GM23338 (cell line): ENCODE data around the gene TCP10L. TPM values are rescaled to one million over a fixed set of nuclear protein-coding genes. Genes with fewer than 3 reads are reported as not detected.

ENCODE experiments used
- ATAC-seq: fragments of 200-7000 bp; cut with Tn5 transposase; 3 replicates; pipeline ENCODE4 v1.9.1; 2020
- DNase-seq: peaks from one replicate; pipeline ENCODE4 v3.0.0-alpha.2; 2015; ENCODE audit warnings: low spot score
- H2AFZ ChIP-seq: fragments of 200-600 bp; sonication (generic); 2 replicates; pipeline ENCODE4 v1.8.0; 2016; ENCODE audit warnings: antibody characterized with exemption, mild to moderate bottlenecking, moderate library complexity
- H3F3A ChIP-seq: fragments of 200-600 bp; sonication (generic); replicated peaks from 2 replicates; pipeline ENCODE4 v1.8.0; 2017; ENCODE audit warnings: antibody characterized with exemption, mixed run types, low read depth
- H3K27ac ChIP-seq: fragments of 200-600 bp; sonication (generic); 2 replicates; pipeline ENCODE4 v1.6.1; 2016; ENCODE audit warnings: low read depth
- H3K27me3 ChIP-seq: fragments of 200-600 bp; sonication (generic); 2 replicates; pipeline ENCODE4 v1.8.0; 2016; ENCODE audit warnings: mild to moderate bottlenecking, mixed run types, moderate library complexity; ENCODE audit not compliant: insufficient read depth
- H3K36me3 ChIP-seq: fragments of 200-600 bp; sonication (generic); 2 replicates; pipeline ENCODE4 v1.8.0; 2016; ENCODE audit warnings: mild to moderate bottlenecking; ENCODE audit not compliant: insufficient read depth
- H3K4me1 ChIP-seq: fragments of 200-600 bp; sonication (generic); 2 replicates; pipeline ENCODE4 v1.8.0; 2016; ENCODE audit warnings: mild to moderate bottlenecking, moderate library complexity; ENCODE audit not compliant: insufficient read depth
- H3K4me2 ChIP-seq: fragments of 200-600 bp; sonication (generic); 2 replicates; pipeline ENCODE4 v1.7.1; 2017; ENCODE audit warnings: mixed run types
- H3K4me3 ChIP-seq: fragments of 200-600 bp; sonication (generic); 2 replicates; pipeline ENCODE4 v1.6.1; 2016; ENCODE audit warnings: mixed run types
- H3K79me2 ChIP-seq: fragments of 200-600 bp; sonication (generic); replicated peaks from 2 replicates; pipeline ENCODE4 v1.8.0; 2017; ENCODE audit warnings: mild to moderate bottlenecking; ENCODE audit not compliant: insufficient read depth
- H3K9me2 ChIP-seq: fragments of 200-600 bp; sonication (generic); 2 replicates; pipeline ENCODE4 v1.8.0; 2017; ENCODE audit not compliant: insufficient read depth
- H4K20me1 ChIP-seq: fragments of 200-600 bp; sonication (generic); replicated peaks from 2 replicates; pipeline ENCODE4 v1.8.0; 2017; ENCODE audit warnings: mild to moderate bottlenecking; ENCODE audit not compliant: insufficient read depth
- H3K27ac Mint-ChIP-seq: 2 replicates; pipeline ENCODE4 v1.8.0; 2020; ENCODE audit warnings: inconsistent platforms, mild to moderate bottlenecking, moderate library complexity, mixed read lengths
- H3K27me3 Mint-ChIP-seq: 3 replicates; pipeline ENCODE4 v1.8.0; 2022; ENCODE audit warnings: low read depth, mild to moderate bottlenecking, moderate library complexity, mixed read lengths, inconsistent platforms; ENCODE audit not compliant: insufficient read depth, poor library complexity
- H3K36me3 Mint-ChIP-seq: 3 replicates; pipeline ENCODE4 v1.8.0; 2021; ENCODE audit warnings: low read depth, mild to moderate bottlenecking, inconsistent platforms, moderate library complexity, mixed read lengths
- H3K4me1 Mint-ChIP-seq: 3 replicates; pipeline ENCODE4 v1.8.0; 2020; ENCODE audit warnings: mild to moderate bottlenecking, inconsistent platforms, mixed read lengths
- H3K4me3 Mint-ChIP-seq: 3 replicates; pipeline ENCODE4 v1.8.0; 2021; ENCODE audit warnings: moderate library complexity, mild to moderate bottlenecking, inconsistent platforms, mixed read lengths
- H3K9me3 Mint-ChIP-seq: 3 replicates; pipeline ENCODE4 v1.8.0; 2020; ENCODE audit warnings: moderate library complexity, mild to moderate bottlenecking, inconsistent platforms, mixed read lengths
- CTCF ChIP-seq, 2 experiments: fragments of 200-600 bp in 1 of 2; sonication (generic) in 1 of 2; conservative IDR thresholded peaks; 2 replicates each; pipeline versions ENCODE4 v1.5.1 to v1.6.1; 2016 to 2017; ENCODE audit warnings: antibody characterized with exemption in 2 of 2, low read depth in 2 of 2, mild to moderate bottlenecking in 2 of 2, moderate library complexity in 1 of 2
- ETS1 ChIP-seq: IDR thresholded peaks from 2 replicates; pipeline ENCODE4 v1.6.1; 2016; ENCODE audit warnings: antibody characterized with exemption
- EZH2 ChIP-seq: fragments of 200-600 bp; sonication (generic); IDR thresholded peaks from one replicate; pipeline ENCODE4 v1.8.0; 2017; ENCODE audit warnings: antibody characterized with exemption, mild to moderate bottlenecking, low read depth; ENCODE audit not compliant: unreplicated experiment
- EZH2phosphoT487 ChIP-seq: fragments of 200-600 bp; sonication (generic); IDR thresholded peaks from one replicate; pipeline ENCODE4 v1.8.1; 2018; ENCODE audit warnings: antibody characterized with exemption; ENCODE audit not compliant: unreplicated experiment
- JUNB ChIP-seq: IDR thresholded peaks from one replicate; pipeline ENCODE4 v1.6.1; 2016; ENCODE audit warnings: antibody characterized with exemption; ENCODE audit not compliant: unreplicated experiment
- NANOG ChIP-seq: IDR thresholded peaks from 2 replicates; pipeline ENCODE4 v1.6.1; 2016; ENCODE audit warnings: antibody characterized with exemption, borderline replicate concordance
- ZNF114 ChIP-seq: fragments of 250-450 bp; sonication (Bioruptor Pico); IDR thresholded peaks from 2 replicates; pipeline ENCODE4 v1.5.0; 2020; ENCODE audit warnings: mild to moderate bottlenecking, moderate library complexity
- ZNF331 ChIP-seq: fragments of 250-450 bp; sonication (Bioruptor Pico); IDR thresholded peaks from 2 replicates; pipeline ENCODE4 v1.5.0; 2020; ENCODE audit warnings: low read depth, mild to moderate bottlenecking, moderate library complexity
- polyA plus RNA-seq: library from polyadenylated mRNA; unstranded; fragments of >200 nt; fragmentation: Nextera tagmentation; extraction: Ambion mirVana; gene quantifications from 2 replicates; pipeline ENCODE4 v1.2.1, GENCODE V29; 2016
- total RNA-seq: library from RNA; depleted of rRNA; stranded (reverse); fragments of >200 nt; shearing (Covaris generic); gene quantifications from 2 replicates; pipeline ENCODE4 v1.2.3, GENCODE V29; 2014
- TF ChIP-seq, protein P1 (sequence below): fragments of 250-450 bp; sonication (Bioruptor Pico); IDR thresholded peaks from 2 replicates; pipeline ENCODE4 v1.5.0; 2020; ENCODE audit warnings: mild to moderate bottlenecking, moderate library complexity

TCP10L gene
- total and polyA plus RNA-seq, 2 experiments from 2014 or later = 0.10 to 0.65 TPM

DNA sequence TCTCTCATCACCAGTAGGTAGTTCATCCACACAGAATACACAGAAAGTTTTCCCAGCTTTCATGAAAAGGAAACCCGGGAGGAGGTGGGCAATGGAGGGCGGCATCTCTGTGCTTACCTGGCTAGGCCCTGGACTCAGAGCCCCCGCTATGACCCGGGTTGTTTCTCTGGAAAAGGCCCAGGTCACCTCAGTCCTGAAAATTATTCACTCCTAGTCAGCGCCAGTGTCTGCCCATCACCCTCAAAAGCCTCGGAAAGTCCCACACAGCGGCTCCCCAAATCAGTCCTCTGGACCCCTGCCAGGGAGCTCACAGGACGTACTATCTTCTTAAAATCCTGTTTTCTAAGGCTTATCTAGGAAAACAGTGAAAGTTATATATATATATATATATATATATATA, 51.2 kb downstream of the TCP10L start:
- H3K27ac Mint-ChIP-seq = no peak overlapping the region
- peaks cover 15% of the 10 kb centered on the region for H3K36me3 Mint-ChIP-seq
- peaks cover 4% of the 10 kb centered on the region for H3K27me3 Mint-ChIP-seq
- no peak overlapping the region for H3K4me3 Mint-ChIP-seq
- Histone ChIP-seq H3K4me1 (peaks cover 9% of the 10 kb centered on the region), H3K36me3 (no peaks in the 10 kb centered on the region; the same call in 1 of the 2 replicates), H3F3A (peaks cover 5% of the 10 kb centered on the region; the same call in 1 of the 2 replicates), H4K20me1 (no peaks in the 10 kb centered on the region), H3K27ac (no peak overlapping the region), H3K79me2 (no peaks in the 10 kb centered on the region), H3K27me3 (no peaks in the 10 kb centered on the region), H3K4me3 (no peak overlapping the region), H2AFZ (no peak overlapping the region), H3K9me2 (no peaks in the 10 kb centered on the region; the same call in 1 of the 2 replicates), H3K4me2 (no peak overlapping the region)
- ATAC-seq (no peak), DNase-seq (no peak)
- TF ChIP-seq CTCF (conservative IDR thresholded peaks at IDR 0.05; ENCODE audit: low read depth in 2 of 2) = no peak
- TF ChIP-seq, protein P1, sequence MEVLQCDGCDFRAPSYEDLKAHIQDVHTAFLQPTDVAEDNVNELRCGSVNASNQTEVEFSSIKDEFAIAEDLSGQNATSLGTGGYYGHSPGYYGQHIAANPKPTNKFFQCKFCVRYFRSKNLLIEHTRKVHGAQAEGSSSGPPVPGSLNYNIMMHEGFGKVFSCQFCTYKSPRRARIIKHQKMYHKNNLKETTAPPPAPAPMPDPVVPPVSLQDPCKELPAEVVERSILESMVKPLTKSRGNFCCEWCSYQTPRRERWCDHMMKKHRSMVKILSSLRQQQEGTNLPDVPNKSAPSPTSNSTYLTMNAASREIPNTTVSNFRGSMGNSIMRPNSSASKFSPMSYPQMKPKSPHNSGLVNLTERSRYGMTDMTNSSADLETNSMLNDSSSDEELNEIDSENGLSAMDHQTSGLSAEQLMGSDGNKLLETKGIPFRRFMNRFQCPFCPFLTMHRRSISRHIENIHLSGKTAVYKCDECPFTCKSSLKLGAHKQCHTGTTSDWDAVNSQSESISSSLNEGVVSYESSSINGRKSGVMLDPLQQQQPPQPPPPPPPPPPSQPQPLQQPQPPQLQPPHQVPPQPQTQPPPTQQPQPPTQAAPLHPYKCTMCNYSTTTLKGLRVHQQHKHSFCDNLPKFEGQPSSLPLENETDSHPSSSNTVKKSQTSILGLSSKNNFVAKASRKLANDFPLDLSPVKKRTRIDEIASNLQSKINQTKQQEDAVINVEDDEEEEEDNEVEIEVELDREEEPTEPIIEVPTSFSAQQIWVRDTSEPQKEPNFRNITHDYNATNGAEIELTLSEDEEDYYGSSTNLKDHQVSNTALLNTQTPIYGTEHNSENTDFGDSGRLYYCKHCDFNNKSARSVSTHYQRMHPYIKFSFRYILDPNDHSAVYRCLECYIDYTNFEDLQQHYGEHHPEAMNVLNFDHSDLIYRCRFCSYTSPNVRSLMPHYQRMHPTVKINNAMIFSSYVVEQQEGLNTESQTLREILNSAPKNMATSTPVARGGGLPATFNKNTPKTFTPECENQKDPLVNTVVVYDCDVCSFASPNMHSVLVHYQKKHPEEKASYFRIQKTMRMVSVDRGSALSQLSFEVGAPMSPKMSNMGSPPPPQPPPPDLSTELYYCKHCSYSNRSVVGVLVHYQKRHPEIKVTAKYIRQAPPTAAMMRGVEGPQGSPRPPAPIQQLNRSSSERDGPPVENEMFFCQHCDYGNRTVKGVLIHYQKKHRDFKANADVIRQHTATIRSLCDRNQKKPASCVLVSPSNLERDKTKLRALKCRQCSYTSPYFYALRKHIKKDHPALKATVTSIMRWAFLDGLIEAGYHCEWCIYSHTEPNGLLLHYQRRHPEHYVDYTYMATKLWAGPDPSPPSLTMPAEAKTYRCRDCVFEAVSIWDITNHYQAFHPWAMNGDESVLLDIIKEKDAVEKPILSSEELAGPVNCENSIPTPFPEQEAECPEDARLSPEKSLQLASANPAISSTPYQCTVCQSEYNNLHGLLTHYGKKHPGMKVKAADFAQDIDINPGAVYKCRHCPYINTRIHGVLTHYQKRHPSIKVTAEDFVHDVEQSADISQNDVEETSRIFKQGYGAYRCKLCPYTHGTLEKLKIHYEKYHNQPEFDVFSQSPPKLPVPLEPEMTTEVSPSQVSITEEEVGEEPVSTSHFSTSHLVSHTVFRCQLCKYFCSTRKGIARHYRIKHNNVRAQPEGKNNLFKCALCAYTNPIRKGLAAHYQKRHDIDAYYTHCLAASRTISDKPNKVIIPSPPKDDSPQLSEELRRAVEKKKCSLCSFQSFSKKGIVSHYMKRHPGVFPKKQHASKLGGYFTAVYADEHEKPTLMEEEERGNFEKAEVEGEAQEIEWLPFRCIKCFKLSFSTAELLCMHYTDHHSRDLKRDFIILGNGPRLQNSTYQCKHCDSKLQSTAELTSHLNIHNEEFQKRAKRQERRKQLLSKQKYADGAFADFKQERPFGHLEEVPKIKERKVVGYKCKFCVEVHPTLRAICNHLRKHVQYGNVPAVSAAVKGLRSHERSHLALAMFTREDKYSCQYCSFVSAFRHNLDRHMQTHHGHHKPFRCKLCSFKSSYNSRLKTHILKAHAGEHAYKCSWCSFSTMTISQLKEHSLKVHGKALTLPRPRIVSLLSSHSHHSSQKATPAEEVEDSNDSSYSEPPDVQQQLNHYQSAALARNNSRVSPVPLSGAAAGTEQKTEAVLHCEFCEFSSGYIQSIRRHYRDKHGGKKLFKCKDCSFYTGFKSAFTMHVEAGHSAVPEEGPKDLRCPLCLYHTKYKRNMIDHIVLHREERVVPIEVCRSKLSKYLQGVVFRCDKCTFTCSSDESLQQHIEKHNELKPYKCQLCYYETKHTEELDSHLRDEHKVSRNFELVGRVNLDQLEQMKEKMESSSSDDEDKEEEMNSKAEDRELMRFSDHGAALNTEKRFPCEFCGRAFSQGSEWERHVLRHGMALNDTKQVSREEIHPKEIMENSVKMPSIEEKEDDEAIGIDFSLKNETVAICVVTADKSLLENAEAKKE (CRISPR knock-in tag) = no peak
- TF ChIP-seq NANOG = no peak
- no peak for TF ChIP-seq EZH2phosphoT487
- TF ChIP-seq JUNB = no peak
- TF ChIP-seq EZH2 = no peak
- no peak for TF ChIP-seq ETS1
- no peak for TF ChIP-seq ZNF114 (CRISPR knock-in tag)
- no peak for TF ChIP-seq ZNF331 (CRISPR knock-in tag)
- peaks cover 16% of the 10 kb centered on the region for H3K9me3 Mint-ChIP-seq
- H3K4me1 Mint-ChIP-seq = peaks cover 14% of the 10 kb centered on the region
